Measurements from ENCODE around the gene AMZ1.
"Not testable (repeated sequence)": the region's sequence is repeated elsewhere in the genome, so short reads cannot be mapped to it uniquely, and the experiment has no call there.

The AMZ1 gene

DNA sequence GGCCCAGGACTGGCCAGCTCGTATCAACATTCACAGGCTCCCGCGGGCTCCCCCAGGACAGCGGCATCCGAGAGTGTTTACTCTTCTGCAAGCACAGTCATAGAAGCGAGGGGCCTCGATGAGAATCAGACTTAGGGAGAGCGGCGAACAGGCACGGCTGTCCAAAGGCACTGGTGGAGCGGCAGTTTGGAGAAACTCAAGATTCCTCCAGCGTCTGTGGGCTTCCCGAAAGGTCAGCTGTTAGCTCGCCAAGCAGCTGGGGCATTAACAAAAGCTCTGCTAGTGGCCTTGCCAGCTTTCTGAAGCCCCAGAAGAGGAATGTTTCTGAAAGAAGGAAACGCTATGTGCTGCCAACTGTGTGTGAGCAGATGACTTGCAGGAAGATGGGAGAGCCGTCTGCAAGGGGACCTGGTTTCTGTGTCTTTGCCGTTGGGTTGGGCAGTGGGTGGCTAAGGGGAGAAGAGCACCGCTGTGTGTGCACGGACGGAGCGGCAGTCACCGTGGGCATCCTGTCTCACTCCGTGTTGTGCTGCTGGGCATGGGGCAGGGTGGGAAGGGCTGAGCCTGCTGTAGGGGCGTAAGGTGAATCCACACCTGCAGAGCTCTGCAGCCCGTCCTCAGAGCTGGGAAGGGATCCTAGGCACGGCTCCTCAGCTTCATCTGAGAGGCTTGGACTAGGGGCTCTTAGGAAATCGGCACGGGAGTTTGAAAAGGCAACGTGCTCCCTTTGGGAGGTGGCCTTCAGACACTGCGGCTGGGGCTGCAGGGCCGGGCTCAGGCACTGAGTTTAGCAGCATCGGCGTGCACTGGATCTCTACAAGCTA lies 42.1 kb downstream of the AMZ1 start:
- DNase-seq, result no peak

- DNase-seq, result no peak
Measured at GRCh38 chr7:2730846-2731770, 43.1 kb downstream of the AMZ1 start.

DNA sequence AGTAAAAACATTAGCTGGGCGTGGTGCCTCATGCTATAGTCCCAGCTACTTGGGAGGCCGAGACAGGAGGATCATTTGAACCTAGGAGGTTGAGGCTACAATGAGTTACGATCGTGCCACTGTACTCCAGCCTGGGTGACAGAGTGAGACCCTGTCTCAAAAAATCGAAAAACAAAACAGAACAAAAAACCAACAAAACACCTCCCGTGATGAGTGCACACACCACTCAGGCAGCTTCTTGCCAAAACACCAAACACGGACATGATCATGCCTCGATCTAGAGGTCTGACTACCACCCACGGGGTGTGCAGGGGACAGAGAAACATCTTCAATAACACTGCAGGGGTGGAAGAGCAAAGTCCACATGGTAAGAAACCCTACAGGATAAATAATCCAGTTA lies 44.4 kb downstream of the AMZ1 start:
- DNase-seq, result no peak

DNA sequence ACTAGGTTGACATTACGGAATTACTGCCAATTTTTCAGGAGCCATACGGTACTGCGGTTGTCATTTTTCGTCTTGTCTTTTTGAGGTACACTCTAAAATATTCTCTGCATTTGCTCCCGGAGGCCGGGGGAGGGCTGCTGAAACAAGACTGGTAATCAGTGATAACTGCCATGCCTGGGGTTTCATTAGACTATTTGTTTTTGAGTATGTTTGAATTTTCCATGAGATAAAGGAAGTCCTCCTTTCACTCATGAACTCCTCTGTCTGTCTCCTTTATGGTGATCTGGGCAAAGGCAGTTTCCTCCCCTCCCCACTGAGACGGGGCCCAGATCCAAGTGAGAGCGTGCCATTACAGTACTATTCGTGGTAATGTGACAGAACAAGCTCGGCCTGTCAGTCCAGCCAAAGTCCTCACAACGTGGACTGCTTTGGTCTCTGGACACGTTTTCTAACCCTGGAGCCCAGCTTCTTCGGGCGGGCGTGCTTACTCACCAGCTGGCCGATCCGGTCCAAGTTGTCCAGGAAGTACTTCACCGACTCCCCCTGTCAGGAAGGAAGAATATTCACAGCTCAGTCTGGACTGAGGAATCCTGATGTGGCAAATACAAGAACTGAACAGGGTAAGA lies 45.1 kb downstream of the AMZ1 start:
- no peak for DNase-seq

DNA sequence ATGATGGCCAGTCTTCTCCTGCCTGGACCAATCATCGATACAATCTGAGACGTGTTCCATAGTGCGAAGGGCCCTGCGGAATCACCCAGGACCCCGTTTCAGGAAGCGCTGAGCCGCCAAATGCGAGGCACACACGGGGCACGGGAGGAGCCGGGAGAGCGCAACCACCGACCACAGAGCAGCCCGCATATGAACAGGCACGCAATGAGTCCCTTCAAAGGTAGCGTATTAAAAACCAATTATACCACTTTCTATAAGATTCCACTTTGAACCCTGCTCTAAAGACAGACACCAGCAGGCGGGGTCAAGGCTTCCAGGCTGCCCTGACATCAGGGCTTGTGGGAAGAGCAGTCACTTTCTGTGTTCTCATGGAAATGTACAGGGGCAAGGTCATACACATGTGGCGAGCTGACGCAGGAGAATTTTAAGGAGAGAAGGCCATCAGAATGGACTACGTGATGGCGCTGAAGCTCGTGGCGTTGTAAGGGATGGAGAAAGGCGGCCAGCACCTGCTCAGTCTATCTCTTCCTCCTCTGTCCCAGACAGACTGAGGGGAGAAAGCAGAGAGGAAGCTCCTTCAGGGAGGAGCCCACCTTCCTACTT lies 46.2 kb downstream of the AMZ1 start:
- no peak for DNase-seq

- no peak for DNase-seq
Measured at GRCh38 chr7:2734751-2735571, 47.0 kb downstream of the AMZ1 start.

DNA sequence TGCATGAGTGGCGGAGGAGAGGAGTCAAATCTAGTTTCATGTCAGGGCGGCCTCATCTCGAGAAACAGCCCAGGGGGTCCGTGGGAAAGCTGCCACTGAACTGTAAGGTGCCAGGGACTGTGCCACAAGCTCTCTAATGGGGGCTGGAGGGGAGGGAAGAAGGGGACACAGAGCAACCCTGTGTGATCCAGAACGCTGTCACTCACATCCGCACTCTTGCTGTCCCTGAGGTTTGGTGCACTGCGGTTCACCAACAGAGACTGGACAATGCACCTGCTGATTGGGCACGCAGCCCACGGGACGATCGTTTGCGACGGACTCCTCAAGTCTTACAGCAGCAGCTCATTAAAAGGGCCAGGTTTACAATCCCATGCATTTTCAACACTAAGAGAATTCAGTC lies 47.7 kb downstream of the AMZ1 start:
- no peak for DNase-seq

DNA sequence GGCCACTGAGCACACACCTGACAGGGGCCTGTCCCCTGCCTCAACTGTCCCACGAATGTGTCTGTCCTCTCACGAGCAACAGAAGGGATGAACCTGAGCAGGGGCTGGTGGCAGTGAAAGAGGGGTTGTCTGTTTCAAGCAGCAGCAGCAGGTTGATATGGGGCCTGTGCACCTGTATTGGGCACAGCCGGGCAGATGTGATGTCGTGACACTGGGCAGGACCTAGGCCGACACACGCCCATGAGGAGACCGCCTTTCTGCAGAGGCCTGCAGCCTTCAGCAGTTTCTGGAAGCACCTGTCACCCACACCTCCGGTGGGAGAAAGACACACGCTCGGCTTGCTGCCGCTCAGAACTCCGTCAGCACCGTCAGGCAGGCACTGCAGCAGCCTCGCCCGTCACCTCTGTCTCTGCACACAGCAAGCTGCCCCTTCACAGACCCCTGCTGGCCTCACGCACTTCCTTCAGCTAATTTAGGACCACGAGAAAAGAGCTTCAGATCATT lies 48.5 kb downstream of the AMZ1 start:
- no peak for DNase-seq

- not testable (repeated sequence) for DNase-seq
Measured at GRCh38 chr7:2737005-2737743, 49.2 kb downstream of the AMZ1 start.

DNA sequence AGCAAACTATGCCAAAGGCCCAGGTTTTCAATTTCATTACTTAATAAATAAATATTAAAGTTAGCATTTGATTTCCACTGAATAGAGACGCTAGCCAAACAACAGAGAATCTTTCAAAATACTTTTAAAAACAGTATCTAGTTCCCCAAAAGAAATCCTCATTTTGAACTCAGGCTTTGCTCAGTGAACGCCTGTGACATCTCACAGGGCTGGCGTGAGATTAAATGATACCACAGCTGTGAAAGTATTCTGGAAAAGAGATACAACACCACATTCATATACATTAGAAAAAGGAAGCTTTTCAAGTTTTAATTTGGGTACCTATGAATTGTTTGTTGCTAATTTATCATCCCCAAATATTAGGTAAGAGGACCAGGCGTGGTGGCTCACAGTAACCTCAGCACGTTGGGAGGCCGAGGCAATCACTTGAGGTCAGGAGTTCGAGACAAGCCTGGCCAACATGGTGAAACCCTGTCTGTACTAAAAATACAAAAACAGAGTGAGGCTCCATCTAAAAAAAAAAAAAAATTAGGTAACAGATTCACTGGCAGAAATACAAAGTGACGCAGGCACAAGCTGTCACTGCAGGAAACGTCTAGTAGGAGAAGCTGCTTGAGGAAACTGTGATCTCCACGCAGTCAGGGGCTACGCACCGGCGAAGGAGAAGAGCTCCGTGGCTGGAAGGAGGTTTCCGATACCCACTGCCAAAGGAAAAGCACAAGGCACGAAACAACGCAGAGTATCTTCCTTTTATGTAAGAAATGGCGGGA lies 50.0 kb downstream of the AMZ1 start:
- DNase-seq, result no peak

DNA sequence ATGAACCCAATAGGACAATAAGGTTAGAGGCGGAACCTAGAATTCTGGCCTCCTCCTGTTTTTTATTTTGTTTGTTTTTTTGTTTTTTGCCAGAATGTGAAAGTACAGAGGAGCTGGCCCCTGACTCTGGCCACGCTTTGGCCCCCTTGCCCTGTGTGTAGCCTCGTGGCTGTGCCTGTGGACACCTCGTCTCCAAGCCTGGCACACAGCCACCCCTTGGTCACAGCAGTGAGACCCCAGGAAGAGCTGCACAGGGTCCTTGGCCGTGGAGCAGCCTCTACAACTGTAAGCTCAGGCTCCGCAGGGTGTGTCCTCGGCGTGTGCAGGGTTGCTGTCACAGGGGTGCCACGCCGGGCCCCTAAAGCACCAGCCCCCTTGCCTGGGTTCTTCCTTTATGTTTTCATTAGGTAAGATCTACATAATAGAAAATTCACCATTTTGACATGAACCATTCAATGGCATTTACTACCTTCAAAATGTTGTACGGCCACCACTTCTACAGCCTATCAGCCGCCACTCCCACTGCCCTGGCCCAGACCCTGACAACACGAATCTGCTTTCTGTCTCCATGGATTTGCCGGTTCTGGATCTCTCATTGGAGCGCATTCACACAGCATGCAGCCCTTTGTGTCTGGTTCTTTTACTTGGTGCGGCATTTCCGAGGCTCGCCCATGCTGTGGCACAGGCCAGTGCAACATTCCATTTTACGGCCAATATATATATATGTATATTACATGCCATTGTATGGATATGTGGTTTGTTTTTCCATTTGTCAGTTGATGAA lies 51.0 kb downstream of the AMZ1 start:
- no peak for DNase-seq

DNA sequence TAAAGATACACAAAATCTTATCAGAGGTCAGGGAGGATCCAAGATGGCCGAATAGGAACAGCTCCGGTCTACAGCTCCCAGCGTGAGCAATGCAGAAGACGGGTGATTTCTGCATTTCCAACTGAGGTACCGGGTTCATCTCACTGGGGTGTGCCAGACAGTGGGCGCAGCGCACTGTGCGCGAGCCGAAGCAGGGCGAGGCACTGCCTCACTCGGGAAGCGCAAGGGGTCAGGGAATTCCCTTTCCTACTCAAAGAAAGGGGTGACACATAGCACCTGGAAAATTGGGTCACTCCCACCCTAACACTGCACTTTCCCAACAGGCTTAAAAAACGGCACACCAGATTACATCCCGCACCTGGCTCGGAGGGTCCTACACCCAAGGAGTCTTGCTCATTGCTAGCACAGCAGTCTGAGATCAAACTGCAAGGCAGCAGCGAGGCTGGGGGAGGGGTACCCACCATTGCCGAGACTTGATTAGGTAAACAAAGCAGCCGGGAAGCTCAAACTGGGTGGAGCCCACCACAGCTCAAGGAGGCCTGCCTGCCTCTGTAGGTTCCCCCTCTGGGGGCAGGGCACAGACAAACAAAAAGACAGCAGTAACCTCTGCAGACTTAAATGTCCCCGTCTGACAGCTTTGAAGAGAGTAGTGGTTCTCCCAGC lies 55.7 kb downstream of the AMZ1 start:
- not testable (repeated sequence) for DNase-seq

DNA sequence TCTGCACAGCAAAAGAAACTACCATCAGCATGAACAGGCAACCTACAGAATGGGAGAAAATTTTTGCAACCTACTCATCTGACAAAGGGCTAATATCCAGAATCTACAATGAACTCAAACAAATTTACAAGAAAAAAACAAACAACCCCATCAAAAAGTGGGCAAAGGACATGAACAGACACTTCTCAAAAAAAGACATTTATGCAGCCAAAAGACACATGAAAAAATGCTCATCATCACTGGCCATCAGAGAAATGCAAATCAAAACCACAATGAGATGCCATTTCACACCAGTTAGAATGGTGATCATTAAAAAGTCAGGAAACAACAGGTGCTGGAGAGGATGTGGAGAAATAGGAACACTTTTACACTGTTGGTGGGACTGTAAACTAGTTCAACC lies 60.7 kb downstream of the AMZ1 start:
- DNase-seq, result not testable (repeated sequence)

DNA sequence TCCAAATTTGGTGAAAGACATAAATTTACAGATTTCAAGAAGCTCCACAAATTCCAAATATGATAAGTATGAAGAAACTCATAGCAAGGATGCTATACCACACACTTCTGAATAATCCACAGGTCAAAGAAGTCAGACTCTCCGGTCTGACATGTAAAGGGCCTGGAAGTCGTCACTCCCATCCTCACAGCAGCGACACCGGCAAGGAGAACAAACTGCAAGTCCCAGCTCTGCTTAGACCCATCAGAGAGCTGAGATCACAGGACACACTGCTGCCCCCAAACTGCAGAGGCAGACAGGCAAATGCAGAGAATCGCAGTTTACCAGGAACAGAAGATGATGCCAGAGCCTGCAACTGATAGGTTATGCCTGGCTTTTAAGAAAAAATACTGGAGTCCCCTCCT lies 62.0 kb downstream of the AMZ1 start:
- no peak for DNase-seq

- DNase-seq, result no peak
Measured at GRCh38 chr7:2751086-2751485, 63.1 kb downstream of the AMZ1 start.

DNA sequence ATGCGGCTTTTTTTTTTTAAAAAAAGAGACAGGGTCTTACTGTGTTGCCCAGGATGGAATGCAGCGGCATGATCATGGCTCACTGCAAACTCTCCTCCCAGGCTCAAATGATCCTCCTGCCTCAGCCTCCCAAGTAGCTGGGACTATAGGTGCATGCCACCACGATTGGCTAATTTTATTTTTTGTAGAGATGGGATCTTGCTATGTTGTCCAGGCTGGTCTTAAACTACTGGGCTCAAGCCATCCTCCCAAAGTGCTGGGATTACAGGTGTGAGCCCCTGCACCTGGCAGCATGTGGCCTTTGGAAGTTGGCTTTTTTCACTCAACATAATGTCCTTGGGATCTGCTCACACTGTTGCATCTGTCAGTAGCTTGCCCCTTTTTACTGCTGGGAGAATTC lies 65.1 kb downstream of the AMZ1 start:
- DNase-seq, result no peak

- DNase-seq, result no peak
Measured at GRCh38 chr7:2754086-2754485, 66.1 kb downstream of the AMZ1 start.

DNA sequence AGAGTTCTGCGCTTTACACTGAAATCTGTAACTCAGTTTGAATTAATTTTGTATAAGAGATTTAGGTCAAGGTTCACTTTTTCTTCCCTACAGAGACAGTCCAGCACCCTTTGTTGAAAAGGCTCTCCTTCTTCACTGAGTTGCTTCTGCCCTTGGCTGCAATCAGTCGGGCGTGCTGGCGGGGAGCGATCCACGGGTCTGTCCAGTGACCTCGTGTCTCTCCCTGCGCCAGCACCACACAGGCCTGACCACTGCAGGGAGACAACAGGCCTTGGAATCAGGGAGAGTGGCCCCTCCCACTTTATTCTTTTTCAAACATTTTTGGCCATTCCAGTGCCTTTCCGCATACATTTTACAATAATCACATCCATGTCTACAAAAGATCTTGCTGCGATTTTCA lies 66.9 kb downstream of the AMZ1 start:
- DNase-seq, result no peak

DNA sequence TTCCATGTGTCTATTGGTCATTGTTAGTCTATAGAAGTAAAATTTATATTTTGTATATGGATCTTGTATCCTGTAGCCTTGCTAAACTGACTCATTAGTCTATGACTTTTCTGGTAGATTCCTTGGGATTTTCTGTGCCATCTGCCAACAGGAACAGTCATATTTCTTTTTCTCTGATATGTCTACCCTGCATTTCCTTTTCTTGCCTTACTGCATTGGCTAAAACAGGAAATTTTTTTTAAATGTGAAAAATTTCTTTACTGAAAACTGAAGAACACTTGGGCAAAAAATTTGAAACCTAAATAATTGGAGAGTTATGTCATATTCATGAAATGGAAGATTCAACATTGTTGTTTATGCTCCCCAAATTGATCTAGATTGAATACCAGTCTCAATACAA lies 67.5 kb downstream of the AMZ1 start:
- no peak for DNase-seq
